Vein endothelial cell (primary cell): ENCODE data around the gene MOGAT3. TPM values are rescaled to one million over a fixed set of nuclear protein-coding genes. Genes with fewer than 3 reads are reported as not detected.

Experiments
- small RNA-seq: library from RNA; depleted of rRNA; stranded (forward); fragments of <200 nt; gene quantifications from one replicate; pipeline ENCODE3, GENCODE V24; 2012
- total RNA-seq: library from RNA; depleted of rRNA; stranded (reverse); fragments of >200 nt; gene quantifications from 2 replicates; pipeline ENCODE4 v1.2.3, GENCODE V29; 2012

Gene MOGAT3
- total RNA-seq: not detected in 2 replicates

GRCh38 chr7:101200862-101201599 is at the start of gene MOGAT3:
Gene MOGAT3, minus strand, starts transcription at chr7:101201036. Its CDS starts 182 bp downstream, at chr7:101200854.

GRCh38 chr7:101244375-101245146 is 43.7 kb upstream of the MOGAT3 start, which contains the start of gene FIS1:
Gene FIS1, minus strand, starts transcription at chr7:101245081. Its CDS starts 77 bp downstream, at chr7:101245004.

GRCh38 chr7:101237206-101238067 is 36.6 kb upstream of the MOGAT3 start, which contains the start of gene CLDN15:
Gene CLDN15, minus strand, starts transcription at chr7:101237802. Its CDS starts 221 bp downstream, at chr7:101237581.

GRCh38 chr7:101217388-101218235 is 16.8 kb upstream of the MOGAT3 start, which contains the start of the genes PLOD3 and ZNHIT1:
Gene PLOD3, minus strand, starts transcription at chr7:101217581. Its CDS starts 307 bp downstream, at chr7:101217274.
Gene ZNHIT1, plus strand, starts transcription at chr7:101218165. Its CDS starts 31 bp downstream, at chr7:101218196.

GRCh38 chr7:101180130-101180755 is 20.6 kb downstream of the MOGAT3 start, which contains the start of gene NAT16:
Gene NAT16, minus strand, starts transcription at chr7:101180293. Its CDS starts 5,486 bp downstream, at chr7:101174807.

GRCh38 chr7:101165075-101165957 is 35.5 kb downstream of the MOGAT3 start, which contains the start of gene VGF:
Gene VGF, minus strand, starts transcription at chr7:101165569. Its CDS starts 726 bp downstream, at chr7:101164843.

GRCh38 chr7:101153969-101154692 is 46.7 kb downstream of the MOGAT3 start, which contains the start of gene AP1S1:
Gene AP1S1, plus strand, starts transcription at chr7:101154476. Its CDS starts 39 bp downstream, at chr7:101154515.

Small RNA genes lying within 50 kb of the gene (small RNA-seq; reads per million reads assigned to genes)
- gene MIR4653: not detected

Other genes starting within 250 kb of the MOGAT3 start
- not detected in 2 replicates for gene MUC12, start 231.5 kb downstream of the MOGAT3 start, total RNA-seq
- gene MUC17, start 181.0 kb downstream of the MOGAT3 start, total RNA-seq: not detected in 2 replicates
- gene TRIM56, start 115.6 kb downstream of the MOGAT3 start, total RNA-seq: 11.1 and 12.4 TPM in 2 replicates
- gene SERPINE1, start 73.9 kb downstream of the MOGAT3 start, total RNA-seq: 2,259 and 4,238 TPM in 2 replicates
- 149 and 181 TPM in 2 replicates for gene AP1S1, start 46.6 kb downstream of the MOGAT3 start, total RNA-seq
- 0.10 TPM in 1 of 2 replicates, not detected in the other for gene VGF, start 35.5 kb downstream of the MOGAT3 start, total RNA-seq
- not detected in 2 replicates for gene NAT16, start 20.7 kb downstream of the MOGAT3 start, total RNA-seq
- 80.8 and 85.3 TPM in 2 replicates for gene PLOD3, start 16.5 kb upstream of the MOGAT3 start, total RNA-seq
- gene ZNHIT1, start 17.1 kb upstream of the MOGAT3 start, total RNA-seq: 106 and 107 TPM in 2 replicates
- gene CLDN15, start 36.8 kb upstream of the MOGAT3 start, total RNA-seq: 3.3 and 5.1 TPM in 2 replicates
- gene FIS1, start 44.0 kb upstream of the MOGAT3 start, total RNA-seq: 153 and 200 TPM in 2 replicates
- gene IFT22, start 120.8 kb upstream of the MOGAT3 start, total RNA-seq: 22.0 and 25.2 TPM in 2 replicates
- gene COL26A1, start 161.8 kb upstream of the MOGAT3 start, total RNA-seq: not detected in 2 replicates